Measurements from ENCODE around the gene TGFBRAP1.

Gene TGFBRAP1

GRCh38 chr2:105329561-105330495, at the start of gene TGFBRAP1:
TGFBRAP1 (minus strand) TSS chr2:105329735; CDS start chr2:105308301, 21,434 bp downstream.
- FAIRE-seq = no peak

GRCh38 chr2:105378921-105379383, 49.4 kb upstream of the TGFBRAP1 start:
- no peak for FAIRE-seq

- no peak for FAIRE-seq
These were observed 48.8 kb upstream of the TGFBRAP1 start for GRCh38 chr2:105378276-105378840.

GRCh38 chr2:105377871-105378270, 48.3 kb upstream of the TGFBRAP1 start:
- no peak for FAIRE-seq

GRCh38 chr2:105376789-105377240, 47.3 kb upstream of the TGFBRAP1 start:
- FAIRE-seq = no peak

GRCh38 chr2:105376010-105376409, 46.5 kb upstream of the TGFBRAP1 start:
- FAIRE-seq = no peak

- FAIRE-seq = no peak
These were observed 45.5 kb upstream of the TGFBRAP1 start for GRCh38 chr2:105375001-105375561.

GRCh38 chr2:105373895-105374401, 44.4 kb upstream of the TGFBRAP1 start:
- no peak for FAIRE-seq

GRCh38 chr2:105373344-105373781, 43.8 kb upstream of the TGFBRAP1 start:
- FAIRE-seq = no peak

- FAIRE-seq = no peak
These were observed 42.3 kb upstream of the TGFBRAP1 start for GRCh38 chr2:105371810-105372209.

GRCh38 chr2:105371156-105371555, 41.6 kb upstream of the TGFBRAP1 start:
- FAIRE-seq = no peak

- FAIRE-seq = peak; percentile 58
These were observed 40.5 kb upstream of the TGFBRAP1 start for GRCh38 chr2:105369777-105370690.

- FAIRE-seq = no peak
These were observed 39.3 kb upstream of the TGFBRAP1 start for GRCh38 chr2:105368759-105369408.

- FAIRE-seq = no peak
These were observed 35.7 kb upstream of the TGFBRAP1 start for GRCh38 chr2:105365206-105365605.

GRCh38 chr2:105364436-105365139, 35.1 kb upstream of the TGFBRAP1 start:
- FAIRE-seq = no peak

- no peak for FAIRE-seq
These were observed 33.5 kb upstream of the TGFBRAP1 start for GRCh38 chr2:105362862-105363591.

- no peak for FAIRE-seq
These were observed 31.8 kb upstream of the TGFBRAP1 start for GRCh38 chr2:105361102-105361889.

GRCh38 chr2:105358593-105358992, 29.1 kb upstream of the TGFBRAP1 start:
- no peak for FAIRE-seq

GRCh38 chr2:105357122-105357521, 27.6 kb upstream of the TGFBRAP1 start:
- FAIRE-seq = peak; percentile 60

Data from G401.6 (cell line).